ENCODE measurements around the gene CAMK1G.

Gene CAMK1G

GRCh38 chr1:209569455-209570207 is 13.9 kb upstream of the CAMK1G start:
- Histone ChIP-seq H3K36me3 (ENCODE audit: low read length) (no peaks in the 10 kb centered on the region), H3K4me2 (ENCODE audit: low read depth, low read length, poor library complexity, severe bottlenecking) (no peak overlapping the region), H4K20me1 (ENCODE audit: low read depth, low read length) (no peaks in the 10 kb centered on the region), H2AFZ (ENCODE audit: low read depth, low read length, severe bottlenecking) (no peak overlapping the region), H3K27me3 (ENCODE audit: low read length) (no peaks in the 10 kb centered on the region), H3K4me3 (ENCODE audit: insufficient read depth, low read length, poor library complexity, severe bottlenecking) (no peak overlapping the region), H3F3A (ENCODE audit: insufficient read depth) (no peaks in the 10 kb centered on the region), H3K9me3 (ENCODE audit: insufficient read depth, low read length) (no peaks in the 10 kb centered on the region), H3K27ac (ENCODE audit: low read depth, low read length) (no peak overlapping the region), H3K9me2 (replicated peaks; ENCODE audit: insufficient read depth, low read length) (no peaks in the 10 kb centered on the region), H3K9ac (ENCODE audit: low read length) (no peak overlapping the region), H3K79me2 (ENCODE audit: insufficient read depth, low read length) (no peaks in the 10 kb centered on the region)
- no peak for TF ChIP-seq EZH2phosphoT487 (conservative IDR thresholded peaks at IDR 0.05; ENCODE audit: low read length)
- TF ChIP-seq CTCF (IDR thresholded peaks at IDR 0.05; ENCODE audit: insufficient read depth, low read length, poor library complexity, severe bottlenecking) = peak; percentile 88

GRCh38 chr1:209570743-209571142 is 12.8 kb upstream of the CAMK1G start:
- Histone ChIP-seq H3K27me3 (ENCODE audit: low read length) (no peaks in the 10 kb centered on the region), H3K9ac (ENCODE audit: low read length) (no peak overlapping the region)

GRCh38 chr1:209576392-209577197 is 6.9 kb upstream of the CAMK1G start:
- Histone ChIP-seq H3F3A (ENCODE audit: insufficient read depth) (no peaks in the 10 kb centered on the region), H3K36me3 (ENCODE audit: low read length) (no peaks in the 10 kb centered on the region), H2AFZ (ENCODE audit: low read depth, low read length, severe bottlenecking) (no peak overlapping the region), H3K4me2 (ENCODE audit: low read depth, low read length, poor library complexity, severe bottlenecking) (no peak overlapping the region), H4K20me1 (ENCODE audit: low read depth, low read length) (no peaks in the 10 kb centered on the region), H3K9me2 (replicated peaks; ENCODE audit: insufficient read depth, low read length) (no peaks in the 10 kb centered on the region), H3K9ac (ENCODE audit: low read length) (no peak overlapping the region), H3K4me3 (ENCODE audit: insufficient read depth, low read length, poor library complexity, severe bottlenecking) (no peak overlapping the region), H3K9me3 (ENCODE audit: insufficient read depth, low read length) (no peaks in the 10 kb centered on the region), H3K79me2 (ENCODE audit: insufficient read depth, low read length) (no peaks in the 10 kb centered on the region), H3K27ac (ENCODE audit: low read depth, low read length) (no peak overlapping the region), H3K27me3 (ENCODE audit: low read length) (no peaks in the 10 kb centered on the region)
- TF ChIP-seq CTCF (IDR thresholded peaks at IDR 0.05; ENCODE audit: insufficient read depth, low read length, poor library complexity, severe bottlenecking) (peak; percentile 61), EZH2phosphoT487 (conservative IDR thresholded peaks at IDR 0.05; ENCODE audit: low read length) (no peak)

More at GRCh38 chr1:209570743-209571142, 12.8 kb upstream of the CAMK1G start:
- no peak for TF ChIP-seq CTCF (IDR thresholded peaks at IDR 0.05; ENCODE audit: insufficient read depth, low read length, poor library complexity, severe bottlenecking)
- H3K79me2 ChIP-seq (ENCODE audit: insufficient read depth, low read length) = no peaks in the 10 kb centered on the region
- no peaks in the 10 kb centered on the region for H3K9me2 ChIP-seq (replicated peaks; ENCODE audit: insufficient read depth, low read length)
- no peak overlapping the region for H3K4me2 ChIP-seq (ENCODE audit: low read depth, low read length, poor library complexity, severe bottlenecking)
- H3K4me3 ChIP-seq (ENCODE audit: insufficient read depth, low read length, poor library complexity, severe bottlenecking) = no peak overlapping the region
- no peak overlapping the region for H2AFZ ChIP-seq (ENCODE audit: low read depth, low read length, severe bottlenecking)
- no peaks in the 10 kb centered on the region for H3K36me3 ChIP-seq (ENCODE audit: low read length)
- H3K27ac ChIP-seq (ENCODE audit: low read depth, low read length) = no peak overlapping the region
- H4K20me1 ChIP-seq (ENCODE audit: low read depth, low read length) = no peaks in the 10 kb centered on the region
- H3K9me3 ChIP-seq (ENCODE audit: insufficient read depth, low read length) = no peaks in the 10 kb centered on the region
- H3F3A ChIP-seq (ENCODE audit: insufficient read depth) = no peaks in the 10 kb centered on the region
